DMS53 (cell line): ENCODE data around the gene CHPT1.
"Not testable (repeated sequence)": the region's sequence is repeated elsewhere in the genome, so short reads cannot be mapped to it uniquely, and the experiment has no call there.

Experiments used
- DNase-seq: peaks from one replicate; lab custom pipeline; 2025; lab: John Stamatoyannopoulos, UW

CHPT1 gene

GRCh38 chr12:101722392-101722791, 25.0 kb downstream of the CHPT1 start:
- no peak for DNase-seq

GRCh38 chr12:101727098-101727497, 29.7 kb downstream of the CHPT1 start:
- DNase-seq = no peak

GRCh38 chr12:101729842-101730241, 32.4 kb downstream of the CHPT1 start:
- no peak for DNase-seq

- no peak for DNase-seq
These were observed 34.9 kb downstream of the CHPT1 start for GRCh38 chr12:101732318-101732717.

- no peak for DNase-seq
These were observed 35.7 kb downstream of the CHPT1 start for GRCh38 chr12:101733166-101733565.

- DNase-seq = not testable (repeated sequence)
These were observed 37.0 kb downstream of the CHPT1 start for GRCh38 chr12:101734482-101734881.

GRCh38 chr12:101737476-101737875, 40.0 kb downstream of the CHPT1 start:
- no peak for DNase-seq

- DNase-seq = no peak
These were observed 41.7 kb downstream of the CHPT1 start, which contains the start of gene SYCP3 for GRCh38 chr12:101738920-101739665. SYCP3 (minus strand) TSS chr12:101739462; CDS start chr12:101737935, 1,527 bp downstream.

GRCh38 chr12:101740566-101740965, 43.1 kb downstream of the CHPT1 start:
- DNase-seq = no peak

- no peak for DNase-seq
These were observed 43.5 kb downstream of the CHPT1 start for GRCh38 chr12:101740980-101741379.

- DNase-seq = no peak
These were observed 45.8 kb downstream of the CHPT1 start for GRCh38 chr12:101743242-101743641.

GRCh38 chr12:101743724-101744472, 46.5 kb downstream of the CHPT1 start:
- DNase-seq = peak; percentile 47

GRCh38 chr12:101745481-101745880, 48.0 kb downstream of the CHPT1 start:
- DNase-seq = no peak

GRCh38 chr12:101746196-101746595, 48.8 kb downstream of the CHPT1 start:
- DNase-seq = no peak

- no peak for DNase-seq
These were observed 49.2 kb downstream of the CHPT1 start for GRCh38 chr12:101746661-101747060.

GRCh38 chr12:101747697-101748096, 50.3 kb downstream of the CHPT1 start:
- DNase-seq = no peak

- DNase-seq = no peak
These were observed 51.5 kb downstream of the CHPT1 start for GRCh38 chr12:101748907-101749306.

GRCh38 chr12:101749657-101750056, 52.2 kb downstream of the CHPT1 start:
- DNase-seq = peak; percentile 79

- peak; percentile 25 for DNase-seq
These were observed 52.7 kb downstream of the CHPT1 start for GRCh38 chr12:101750152-101750551.

- peak; percentile 71 for DNase-seq
These were observed 62.1 kb downstream of the CHPT1 start for GRCh38 chr12:101759396-101760047.

- DNase-seq = no peak
These were observed 63.9 kb downstream of the CHPT1 start for GRCh38 chr12:101761350-101761749.

- DNase-seq = no peak
These were observed 64.3 kb downstream of the CHPT1 start for GRCh38 chr12:101761781-101762180.
